Activated CD8-positive, alpha-beta T cell treated with anti-CD3 and anti-CD28 coated beads for 36 hours (primary cell): ENCODE measurements around the gene MTREX. TPM values are rescaled to one million over a fixed set of nuclear protein-coding genes. Genes with fewer than 3 reads are reported as not detected.

Experiments used
- ATAC-seq: fragments of 200-7000 bp; cut with Tn5 transposase; one replicate; pipeline ENCODE4 v1.10.0; 2021; ENCODE audit warnings: mild to moderate bottlenecking, moderate library complexity
- CTCF ChIA-PET: fragments of 350-600 bp; sonication (Branson Sonifier 250); formaldehyde crosslinking; loops from one replicate; lab custom pipeline; 2021; ENCODE audit warnings: antibody characterized with exemption; lab: Charles Lee
- POLR2A ChIA-PET: fragments of 350-600 bp; sonication (Branson Sonifier 250); formaldehyde crosslinking; loops from one replicate; lab custom pipeline; 2021; ENCODE audit warnings: antibody characterized with exemption; lab: Charles Lee
- DNase-seq: peaks from one replicate; pipeline ENCODE4 v3.0.0-alpha.2; 2020
- H3K27ac Mint-ChIP-seq: one replicate; pipeline ENCODE4 v1.8.0; 2021; ENCODE audit warnings: mild to moderate bottlenecking, mixed read lengths
- H3K27me3 Mint-ChIP-seq: one replicate; pipeline ENCODE4 v1.8.0; 2021; ENCODE audit warnings: mixed read lengths
- H3K36me3 Mint-ChIP-seq: one replicate; pipeline ENCODE4 v1.8.0; 2021; ENCODE audit warnings: low read depth, mixed read lengths
- H3K4me1 Mint-ChIP-seq: one replicate; pipeline ENCODE4 v1.8.0; 2021; ENCODE audit warnings: low read depth, mixed read lengths
- H3K4me3 Mint-ChIP-seq: one replicate; pipeline ENCODE4 v1.8.0; 2021; ENCODE audit warnings: mild to moderate bottlenecking, moderate library complexity, mixed read lengths
- H3K9me3 Mint-ChIP-seq: one replicate; pipeline ENCODE4 v1.8.0; 2021; ENCODE audit warnings: mixed read lengths
- intact Hi-C: fragments of 100-400 bp; cut with micrococcal nuclease; formaldehyde crosslinking; loops from one replicate; pipeline ENCODE4 v1.10.0; 2022
- total RNA-seq, 2 experiments: library from RNA; stranded (reverse); gene quantifications; one replicate each; pipeline ENCODE4 v1.2.3, GENCODE V29; 2021
- TF ChIP-seq, protein P1 (sequence below): fragments of 200-600 bp; IDR thresholded peaks from one replicate; pipeline ENCODE4 v1.8.0; 2022; ENCODE audit warnings: antibody characterized with exemption, mild to moderate bottlenecking

MTREX gene
- total RNA-seq, 2 experiments from 2014 or later: 88.9 to 93.4 TPM

DNA sequence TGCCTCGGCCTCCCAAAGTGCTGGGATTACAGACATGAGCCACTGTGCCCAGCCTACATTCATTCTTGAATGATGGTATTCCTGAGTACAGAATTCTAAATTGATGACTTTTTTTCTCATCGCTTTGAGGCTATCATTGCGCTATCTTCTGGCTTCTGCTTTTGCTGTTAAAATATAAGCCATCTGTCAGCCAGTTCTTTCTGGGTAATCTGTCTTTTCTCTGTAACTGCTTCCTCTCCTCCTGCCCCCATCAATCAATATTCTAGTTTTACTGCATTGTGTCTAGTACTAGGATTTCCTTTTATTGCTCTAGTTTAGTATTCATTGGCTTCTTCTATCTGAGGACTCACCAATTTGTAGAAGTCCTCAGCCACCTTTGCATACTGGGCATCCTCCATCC is 138.0 kb downstream of the MTREX start:
- H3K27me3 Mint-ChIP-seq: no peaks in the 10 kb centered on the region
- TF ChIP-seq, protein P1, sequence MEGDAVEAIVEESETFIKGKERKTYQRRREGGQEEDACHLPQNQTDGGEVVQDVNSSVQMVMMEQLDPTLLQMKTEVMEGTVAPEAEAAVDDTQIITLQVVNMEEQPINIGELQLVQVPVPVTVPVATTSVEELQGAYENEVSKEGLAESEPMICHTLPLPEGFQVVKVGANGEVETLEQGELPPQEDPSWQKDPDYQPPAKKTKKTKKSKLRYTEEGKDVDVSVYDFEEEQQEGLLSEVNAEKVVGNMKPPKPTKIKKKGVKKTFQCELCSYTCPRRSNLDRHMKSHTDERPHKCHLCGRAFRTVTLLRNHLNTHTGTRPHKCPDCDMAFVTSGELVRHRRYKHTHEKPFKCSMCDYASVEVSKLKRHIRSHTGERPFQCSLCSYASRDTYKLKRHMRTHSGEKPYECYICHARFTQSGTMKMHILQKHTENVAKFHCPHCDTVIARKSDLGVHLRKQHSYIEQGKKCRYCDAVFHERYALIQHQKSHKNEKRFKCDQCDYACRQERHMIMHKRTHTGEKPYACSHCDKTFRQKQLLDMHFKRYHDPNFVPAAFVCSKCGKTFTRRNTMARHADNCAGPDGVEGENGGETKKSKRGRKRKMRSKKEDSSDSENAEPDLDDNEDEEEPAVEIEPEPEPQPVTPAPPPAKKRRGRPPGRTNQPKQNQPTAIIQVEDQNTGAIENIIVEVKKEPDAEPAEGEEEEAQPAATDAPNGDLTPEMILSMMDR: no peak
- H3K4me1 Mint-ChIP-seq: peaks cover 16% of the 10 kb centered on the region
- ATAC-seq (no peak), DNase-seq (no peak)
- no peaks in the 10 kb centered on the region for H3K9me3 Mint-ChIP-seq
- CTCF ChIA-PET: no interaction called here
- intact Hi-C loops: no loop called here
- no peak overlapping the region for H3K4me3 Mint-ChIP-seq
- POLR2A ChIA-PET: no interaction called here
- no peak overlapping the region for H3K27ac Mint-ChIP-seq
- peaks cover 10% of the 10 kb centered on the region for H3K36me3 Mint-ChIP-seq

DNA sequence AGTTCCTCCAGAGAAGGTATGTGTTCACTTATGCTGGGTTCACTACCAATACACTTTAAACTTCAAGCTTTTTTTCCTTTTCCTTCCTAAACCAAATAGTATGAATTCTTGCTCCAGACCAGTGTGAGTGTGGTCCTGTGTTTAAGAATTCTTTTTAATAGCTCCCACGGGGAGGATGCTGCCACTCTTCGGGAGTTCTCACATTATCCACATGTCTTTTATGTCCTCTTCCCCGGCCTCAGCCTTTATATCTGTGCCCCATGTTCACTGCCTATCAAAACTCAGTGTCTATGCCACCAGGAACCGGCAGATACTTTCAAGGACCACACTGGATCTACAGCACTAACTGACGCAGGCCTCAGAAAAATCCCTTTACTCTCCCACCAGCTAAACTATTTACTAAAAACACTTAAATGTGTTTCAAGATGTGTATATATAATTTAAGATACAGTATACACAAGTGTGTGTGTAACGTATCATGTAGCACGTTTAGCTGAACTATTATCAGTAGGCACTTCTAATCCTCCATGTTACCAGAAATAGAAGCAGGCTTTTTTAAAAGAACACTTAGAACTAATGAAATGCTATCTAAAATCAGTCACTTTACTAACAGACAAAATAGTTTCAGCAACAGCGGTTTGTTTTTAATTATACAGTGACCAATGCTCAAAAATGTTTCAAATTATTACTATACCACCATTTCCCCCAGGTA is 139.0 kb downstream of the MTREX start:
- ATAC-seq (no peak), DNase-seq (no peak)
- Mint-ChIP-seq H3K4me3 (no peak overlapping the region), H3K36me3 (peaks cover 9% of the 10 kb centered on the region), H3K27ac (no peak overlapping the region), H3K4me1 (peaks cover 7% of the 10 kb centered on the region), H3K9me3 (no peaks in the 10 kb centered on the region), H3K27me3 (no peaks in the 10 kb centered on the region)
- intact Hi-C loops: no loop called here
- CTCF ChIA-PET: no interaction called here
- TF ChIP-seq, protein P1: no peak
- POLR2A ChIA-PET: no interaction called here

GRCh38 chr5:55450050-55450765 is 142.4 kb downstream of the MTREX start:
- H3K27ac Mint-ChIP-seq: no peak overlapping the region
- H3K27me3 Mint-ChIP-seq: no peaks in the 10 kb centered on the region
- peaks cover 17% of the 10 kb centered on the region for H3K36me3 Mint-ChIP-seq
- no peak for ATAC-seq
- CTCF ChIA-PET: interaction anchor here (1.1 kb wide), 1 partner anchor 11 kb away, joined by 3 read pairs; no protein-coding TSS in a partner anchor
- no peak for DNase-seq
- H3K4me3 Mint-ChIP-seq: no peak overlapping the region
- H3K9me3 Mint-ChIP-seq: no peaks in the 10 kb centered on the region
- intact Hi-C loops: no loop called here
- TF ChIP-seq, protein P1: no peak
- POLR2A ChIA-PET: no interaction called here
- H3K4me1 Mint-ChIP-seq: peaks cover 2% of the 10 kb centered on the region

DNA sequence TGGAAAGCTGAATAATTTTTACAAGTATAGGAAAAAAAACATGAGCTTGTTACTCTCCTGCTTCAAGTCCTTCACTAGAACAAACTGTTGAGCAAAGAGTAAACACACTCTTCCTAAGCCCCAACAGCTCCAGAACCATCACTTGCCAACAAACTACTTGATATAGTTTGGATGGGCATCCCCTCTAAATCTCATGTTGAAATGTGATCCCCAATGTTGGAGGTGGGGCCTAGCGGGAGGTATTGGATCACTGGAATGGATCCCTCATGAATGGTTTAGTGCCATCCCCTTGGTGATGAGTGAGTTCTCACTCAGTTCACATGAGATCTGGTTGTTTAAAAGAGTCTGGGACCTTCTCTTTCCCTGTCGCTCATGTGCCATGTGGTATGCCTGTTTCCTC is 144.2 kb downstream of the MTREX start:
- Mint-ChIP-seq H3K36me3 (peaks cover 16% of the 10 kb centered on the region), H3K4me3 (no peak overlapping the region), H3K9me3 (no peaks in the 10 kb centered on the region), H3K4me1 (peaks cover 9% of the 10 kb centered on the region), H3K27me3 (no peaks in the 10 kb centered on the region), H3K27ac (no peak overlapping the region)
- DNase-seq: no peak
- ChIA-PET POLR2A (no interaction called here), CTCF (no interaction called here)
- intact Hi-C loops: no loop called here
- TF ChIP-seq, protein P1: no peak
- ATAC-seq: no peak

- no peak for DNase-seq
- ChIA-PET CTCF (no interaction called here), POLR2A (no interaction called here)
- Mint-ChIP-seq H3K27me3 (no peaks in the 10 kb centered on the region), H3K9me3 (no peaks in the 10 kb centered on the region), H3K4me3 (no peak overlapping the region), H3K36me3 (peaks cover 14% of the 10 kb centered on the region), H3K27ac (no peak overlapping the region), H3K4me1 (peaks cover 7% of the 10 kb centered on the region)
- intact Hi-C loops: no loop called here
- TF ChIP-seq, protein P1: no peak
- ATAC-seq: no peak
These were observed 145.4 kb downstream of the MTREX start for GRCh38 chr5:55453211-55453610.
